Thyroid gland (tissue), 4 donors: ENCODE results near the gene TOP3A. TPM values are rescaled to one million over a fixed set of nuclear protein-coding genes. Genes with fewer than 3 reads are reported as not detected.
A peak's percentile ranks its signal among the peaks of the same experiment; 100 is the strongest.

Experiments used
- DNase-seq, 2 donors: peaks; one replicate each; pipeline ENCODE4 v3.0.0-alpha.2; 2019
- H3K27ac ChIP-seq, 3 donors: fragments of 200-600 bp; sonication (generic); 1 replicate in 2 of 3; 2 replicates in 1 of 3; pipeline ENCODE4 v1.5.1; 2016 to 2019; ENCODE audit warnings: mild to moderate bottlenecking in 1 of 3, moderate library complexity in 1 of 3
- H3K27me3 ChIP-seq: fragments of 200-600 bp; sonication (generic); one replicate; pipeline ENCODE4 v1.5.1; 2019
- H3K36me3 ChIP-seq, 2 donors: fragments of 200-600 bp; sonication (generic); one replicate each; pipeline ENCODE4 v1.5.1; 2016 to 2019
- H3K4me1 ChIP-seq, 2 donors: fragments of 200-600 bp; sonication (generic); one replicate each; pipeline ENCODE4 v1.5.1; 2017 to 2019
- H3K4me3 ChIP-seq, 3 donors: fragments of 200-600 bp; sonication (generic); replicated peaks in 1 of 3; 1 replicate in 2 of 3; 2 replicates in 1 of 3; pipeline ENCODE4 v1.5.1; 2016; ENCODE audit warnings: mild to moderate bottlenecking in 1 of 3
- H3K9me3 ChIP-seq: fragments of 200-600 bp; sonication (generic); one replicate; pipeline ENCODE4 v1.5.1; 2017
- CTCF ChIP-seq, 6 experiments: fragments of 200-600 bp in 3 of 6; fragments of 450-650 bp in 3 of 6; sonication (generic) in 3 of 6; IDR thresholded peaks; one replicate each; pipeline ENCODE4 v1.5.1; 2016 to 2019; ENCODE audit warnings: antibody characterized with exemption in 6 of 6, mild to moderate bottlenecking in 2 of 6, inconsistent platforms in 1 of 6, moderate library complexity in 1 of 6
- POLR2A ChIP-seq, 2 donors: fragments of 450-650 bp; IDR thresholded peaks; one replicate each; pipeline ENCODE4 v1.6.1; 2017; ENCODE audit warnings: antibody characterized with exemption in 2 of 2, mild to moderate bottlenecking in 2 of 2, moderate library complexity in 1 of 2
- WGBS, 2 donors: methylation state at CpG; one replicate each; pipeline ENCODE4 v1.1.5; 2017; 5-methylcytosine and 5-hydroxymethylcytosine counted together
- intact Hi-C: fragments of 100-400 bp; cut with DNase I; formaldehyde crosslinking; loops from one replicate; pipeline ENCODE4 v1.15.1; 2023
- total RNA-seq, 4 donors: library from RNA; depleted of rRNA; stranded (reverse); fragments of >200 nt; gene quantifications; one replicate each; pipeline ENCODE4 v1.2.3, GENCODE V29; 2016

TOP3A gene
- total RNA-seq, 4 donors from 2014 or later: 31.3 to 34.5 (median 32.5) TPM

GRCh38 chr17:18252160-18252559 is 62.6 kb downstream of the TOP3A start:
- H3K36me3 ChIP-seq: peaks cover 68 to 78% of the 10 kb centered on the region in 2 donors
- TF ChIP-seq CTCF (IDR thresholded peaks at IDR 0.05): no peak
- TF ChIP-seq POLR2A (IDR thresholded peaks at IDR 0.05): no peak
- no peak overlapping the region for H3K4me3 ChIP-seq
- no peaks in the 10 kb centered on the region for H3K27me3 ChIP-seq
- H3K27ac ChIP-seq: no peak overlapping the region
- intact Hi-C loops: no loop called here
- no peaks in the 10 kb centered on the region for H3K9me3 ChIP-seq
- DNase-seq: no peak
- peaks cover 6 to 9% of the 10 kb centered on the region in 2 donors for H3K4me1 ChIP-seq
- 93 to 100% methylated on average over 3 of the region's 5 CpGs for WGBS, 2 donors

DNA sequence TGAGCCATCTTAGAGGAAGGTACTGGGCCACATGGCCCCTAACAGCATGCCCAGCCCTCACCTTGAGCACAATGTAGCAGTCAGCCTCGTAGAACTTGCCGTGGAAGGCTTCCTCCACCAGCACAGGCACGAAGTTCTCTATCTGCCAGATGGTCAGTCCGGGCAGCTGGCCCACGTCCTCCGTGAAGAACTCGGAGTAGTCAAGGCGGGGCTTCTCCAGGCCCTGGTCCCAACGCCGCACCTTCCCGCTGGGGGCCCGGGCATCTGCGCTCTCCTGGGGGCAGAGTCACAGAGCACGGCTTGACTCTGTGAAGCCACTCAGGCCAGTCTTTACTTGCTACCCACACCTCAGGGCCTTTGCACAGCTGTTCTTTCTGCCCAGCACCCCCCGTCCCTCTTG is 63.6 kb downstream of the TOP3A start:
- WGBS, 2 donors: 92 to 100% methylated on average over 1 to 13 of the region's 15 CpGs
- TF ChIP-seq CTCF (IDR thresholded peaks at IDR 0.05) (no peak), POLR2A (IDR thresholded peaks at IDR 0.05) (no peak)
- Histone ChIP-seq H3K36me3 (peaks cover 76 to 88% of the 10 kb centered on the region in 2 donors), H3K9me3 (no peaks in the 10 kb centered on the region), H3K4me1 (no peaks in the 10 kb centered on the region), H3K27me3 (no peaks in the 10 kb centered on the region), H3K27ac (no peak overlapping the region), H3K4me3 (no peak overlapping the region)
- intact Hi-C loops: no loop called here
- DNase-seq: no peak

DNA sequence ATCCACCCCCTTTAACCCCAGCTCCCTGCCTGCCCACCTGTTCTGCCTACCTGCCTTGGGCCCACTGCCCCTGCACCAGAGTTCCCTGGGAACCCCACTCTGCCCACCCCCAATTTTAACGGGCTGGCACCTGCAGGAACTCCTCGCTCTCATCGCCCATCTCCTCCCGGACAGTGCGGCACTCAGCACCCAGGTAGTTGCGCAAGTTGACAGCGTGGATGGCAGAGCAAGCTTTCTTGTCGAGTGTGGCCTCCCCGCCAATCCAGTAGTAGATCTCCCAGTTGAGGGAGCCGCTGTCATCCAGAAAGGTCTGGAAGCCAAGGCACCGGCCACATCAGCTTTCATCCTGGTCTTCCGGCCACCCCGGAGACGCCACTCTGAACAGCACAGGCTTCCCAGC is 64.1 kb downstream of the TOP3A start:
- H3K9me3 ChIP-seq: no peaks in the 10 kb centered on the region
- H3K4me3 ChIP-seq: no peak overlapping the region
- H3K27me3 ChIP-seq: no peaks in the 10 kb centered on the region
- H3K36me3 ChIP-seq: peaks cover 78 to 88% of the 10 kb centered on the region in 2 donors
- intact Hi-C loops: no loop called here
- no peak for DNase-seq
- no peaks in the 10 kb centered on the region for H3K4me1 ChIP-seq
- whole genome bisulfite sequencing, 2 donors: 95 to 98% methylated on average over 13 to 14 of the region's 14 CpGs
- TF ChIP-seq CTCF (IDR thresholded peaks at IDR 0.05) (no peak), POLR2A (IDR thresholded peaks at IDR 0.05) (no peak)
- H3K27ac ChIP-seq: no peak overlapping the region

DNA sequence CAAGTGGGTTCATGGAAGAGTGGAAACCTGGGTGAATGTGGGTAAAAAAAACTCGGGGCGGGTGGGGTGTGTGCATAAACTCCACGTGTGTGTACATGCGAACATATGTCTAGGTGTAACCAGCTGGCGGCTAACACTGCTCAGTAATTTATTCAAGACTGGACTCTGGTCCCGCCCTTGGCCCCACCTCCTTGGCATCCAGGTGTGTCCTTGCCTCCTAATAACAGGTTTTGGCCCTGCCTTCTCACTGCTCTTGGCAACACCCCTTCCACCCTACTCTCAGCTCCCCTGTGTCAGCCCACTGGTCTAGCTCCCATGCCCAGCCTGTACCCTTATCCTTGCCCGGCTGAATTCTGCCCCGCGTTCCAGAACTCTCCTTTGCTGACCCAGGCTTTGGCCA is 64.5 kb downstream of the TOP3A start:
- no peaks in the 10 kb centered on the region for H3K27me3 ChIP-seq
- 88 to 89% methylated on average over 9 of the region's 9 CpGs for WGBS, 2 donors
- DNase-seq: peak; percentile 33 to 44
- peaks cover 83 to 88% of the 10 kb centered on the region in 2 donors for H3K36me3 ChIP-seq
- H3K9me3 ChIP-seq: no peaks in the 10 kb centered on the region
- no peak for TF ChIP-seq CTCF (IDR thresholded peaks at IDR 0.05)
- no peak for TF ChIP-seq POLR2A (IDR thresholded peaks at IDR 0.05)
- H3K4me1 ChIP-seq: no peaks in the 10 kb centered on the region
- H3K27ac ChIP-seq: no peak overlapping the region
- intact Hi-C loops: no loop called here
- H3K4me3 ChIP-seq: no peak overlapping the region

DNA sequence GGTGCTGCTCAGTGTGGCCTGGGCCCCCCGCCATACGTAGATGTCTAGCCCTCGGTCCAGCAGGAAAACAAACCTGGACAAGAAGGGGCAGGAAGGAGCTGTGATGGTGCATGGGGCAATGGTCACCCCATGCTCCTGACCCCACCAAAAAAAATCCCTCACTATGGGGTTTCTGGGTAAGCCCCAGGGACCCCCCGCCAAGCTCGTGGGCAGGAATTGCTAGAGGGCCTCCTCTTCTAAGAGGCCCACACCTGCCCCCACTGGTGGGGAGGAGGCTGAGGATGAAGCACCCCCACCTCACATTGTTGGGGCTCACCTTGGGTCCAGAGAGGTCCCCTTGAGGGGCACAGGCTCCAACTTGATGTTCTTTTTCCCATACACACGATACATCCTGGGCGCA is 66.0 kb downstream of the TOP3A start:
- Histone ChIP-seq H3K27ac (no peak overlapping the region), H3K4me1 (no peaks in the 10 kb centered on the region), H3K4me3 (no peak overlapping the region), H3K36me3 (peaks cover 79 to 80% of the 10 kb centered on the region in 2 donors), H3K9me3 (no peaks in the 10 kb centered on the region), H3K27me3 (no peaks in the 10 kb centered on the region)
- TF ChIP-seq CTCF (IDR thresholded peaks at IDR 0.05) (no peak), POLR2A (IDR thresholded peaks at IDR 0.05) (no peak)
- intact Hi-C loops: no loop called here
- WGBS, 2 donors: 86 to 95% methylated on average over 7 of the region's 7 CpGs
- DNase-seq: no peak
